Fibroblast of mammary gland (primary cell): ENCODE data around the gene ANKRD27.

ENCODE experiments used
- DNase-seq: peaks from one replicate; pipeline ENCODE4 v3.0.0-alpha.2; 2010; ENCODE audit warnings: low read depth
- H3K4me3 ChIP-seq: 2 replicates; pipeline ENCODE4 v1.5.1; 2011; ENCODE audit warnings: low read depth, mild to moderate bottlenecking, low read length, moderate library complexity; ENCODE audit not compliant: control insufficient read depth
- CTCF ChIP-seq: conservative IDR thresholded peaks from 2 replicates; pipeline ENCODE4 v1.5.1; 2011; ENCODE audit warnings: low read depth, low read length, inconsistent platforms; ENCODE audit not compliant: control insufficient read depth, insufficient read depth

ANKRD27 gene

GRCh38 chr19:32651729-32652140, 23.2 kb downstream of the ANKRD27 start:
- H3K4me3 ChIP-seq: no peak overlapping the region
- no peak for DNase-seq
- TF ChIP-seq CTCF: no peak

DNA sequence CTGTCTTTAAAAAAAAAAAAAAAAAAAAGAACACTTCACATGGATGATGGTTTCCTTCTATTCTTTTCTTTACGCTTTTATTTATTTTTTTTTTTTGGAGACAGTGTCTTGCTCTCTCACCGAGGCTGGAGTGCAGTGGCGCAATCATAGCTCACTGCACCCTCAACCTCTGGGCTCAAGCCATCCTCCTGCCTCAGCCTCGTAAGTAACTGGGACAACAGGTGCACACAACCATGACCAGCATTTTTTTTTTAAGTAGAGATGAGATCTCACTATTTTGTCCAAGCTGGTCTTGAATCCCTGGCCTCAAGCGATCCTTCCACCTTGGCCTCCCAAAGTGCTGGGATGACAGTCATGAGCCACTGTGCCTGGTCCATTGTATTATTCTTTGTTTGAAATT, 24.3 kb downstream of the ANKRD27 start:
- no peak for DNase-seq
- TF ChIP-seq CTCF: no peak
- H3K4me3 ChIP-seq: no peak overlapping the region

DNA sequence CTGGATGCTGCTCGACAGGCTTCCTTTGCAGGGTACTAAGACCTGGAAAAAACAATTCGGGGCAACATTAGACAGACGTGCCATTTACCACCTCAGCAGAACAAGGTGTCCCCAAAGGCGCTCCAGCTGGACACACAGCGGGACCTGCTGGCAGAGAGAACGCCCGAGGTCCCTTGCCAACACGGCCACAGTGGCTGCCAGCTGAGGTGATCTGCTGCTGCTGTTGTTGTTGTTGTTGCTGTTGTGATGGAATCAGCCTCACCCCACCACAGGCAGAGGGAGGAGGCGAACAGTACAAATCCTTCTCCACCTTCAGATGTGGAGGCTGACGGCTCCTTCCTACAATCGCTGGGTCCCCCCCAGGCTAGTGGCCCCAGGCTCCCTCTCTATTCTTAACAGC, 25.2 kb downstream of the ANKRD27 start:
- no peak for DNase-seq
- no peak overlapping the region for H3K4me3 ChIP-seq
- TF ChIP-seq CTCF: no peak

DNA sequence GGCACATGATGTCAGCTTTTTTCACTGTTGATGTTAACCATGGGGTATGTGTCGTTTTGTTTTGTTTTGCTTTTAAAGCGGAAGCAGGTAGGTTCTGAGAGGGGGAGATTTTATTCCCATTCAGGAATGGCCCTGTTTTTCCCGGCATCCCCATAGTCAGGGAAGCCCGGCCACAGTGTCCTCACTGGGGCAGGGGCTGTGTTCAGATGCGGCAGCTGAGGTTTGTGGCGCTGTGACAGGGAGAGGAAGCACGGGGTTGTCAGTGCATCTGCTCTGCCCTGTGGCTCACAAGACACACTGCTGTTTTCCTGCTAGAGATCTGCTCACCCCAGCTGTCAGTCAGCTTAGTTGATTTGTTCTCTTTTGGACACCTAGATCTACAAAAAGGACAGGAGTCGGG, 27.6 kb downstream of the ANKRD27 start:
- DNase-seq: no peak
- no peak overlapping the region for H3K4me3 ChIP-seq
- TF ChIP-seq CTCF: no peak

GRCh38 chr19:32646556-32646955, 28.4 kb downstream of the ANKRD27 start:
- H3K4me3 ChIP-seq: no peak overlapping the region
- no peak for DNase-seq
- no peak for TF ChIP-seq CTCF

- no peak for TF ChIP-seq CTCF
- DNase-seq: no peak
Measured at GRCh38 chr19:32642771-32643170, 32.2 kb downstream of the ANKRD27 start.

DNA sequence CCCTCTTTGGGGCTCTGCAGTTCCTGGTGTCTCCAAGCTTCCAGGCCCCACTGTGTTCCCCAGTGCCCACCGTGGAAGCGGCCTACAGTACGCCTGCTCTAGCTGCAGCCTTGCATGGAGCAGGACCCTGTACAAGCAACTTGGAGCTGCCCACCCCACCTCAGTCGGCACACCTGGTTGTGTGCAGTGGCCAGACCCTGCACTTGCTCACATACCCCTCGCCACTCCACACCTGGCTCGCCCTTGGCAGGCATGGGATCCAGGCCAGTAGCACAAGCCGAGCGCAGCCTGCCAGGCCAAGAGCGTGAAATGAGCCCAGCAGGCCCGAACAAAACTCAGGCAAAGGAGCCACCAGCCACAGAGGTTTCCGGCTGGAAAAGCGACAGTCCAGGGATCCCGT, 36.4 kb downstream of the ANKRD27 start:
- TF ChIP-seq CTCF: no peak
- DNase-seq: no peak
- no peak overlapping the region for H3K4me3 ChIP-seq

More at GRCh38 chr19:32642771-32643170, 32.2 kb downstream of the ANKRD27 start:
- H3K4me3 ChIP-seq: no peak overlapping the region
